HFFc6 (cell line): ENCODE measurements around the gene COL4A6. TPM values are rescaled to one million over a fixed set of nuclear protein-coding genes. Genes with fewer than 3 reads are reported as not detected.
"Not testable (repeated sequence)": the region's sequence is repeated elsewhere in the genome, so short reads cannot be mapped to it uniquely, and the experiment has no call there.

Experiments used
- DNase-seq: peaks from one replicate; pipeline ENCODE4 v3.0.0-alpha.2; 2018
- H3K27ac Mint-ChIP-seq: 2 replicates; pipeline ENCODE4 v1.8.0; 2020; ENCODE audit warnings: mild to moderate bottlenecking, mixed read lengths
- H3K27me3 Mint-ChIP-seq: 2 replicates; pipeline ENCODE4 v1.8.0; 2021; ENCODE audit warnings: mild to moderate bottlenecking, moderate library complexity, mixed read lengths; ENCODE audit not compliant: insufficient read depth
- H3K36me3 Mint-ChIP-seq: 2 replicates; pipeline ENCODE4 v1.8.0; 2021; ENCODE audit warnings: low read depth, mixed read lengths
- H3K4me1 Mint-ChIP-seq: 2 replicates; pipeline ENCODE4 v1.8.0; 2020; ENCODE audit warnings: low read depth, mixed read lengths
- H3K4me3 Mint-ChIP-seq: 2 replicates; pipeline ENCODE4 v1.8.0; 2020; ENCODE audit warnings: mild to moderate bottlenecking, moderate library complexity, mixed read lengths
- H3K9me3 Mint-ChIP-seq: 2 replicates; pipeline ENCODE4 v1.8.0; 2020; ENCODE audit warnings: mild to moderate bottlenecking, mixed read lengths
- CTCF ChIP-seq: fragments of 200-600 bp; sonication (generic); IDR thresholded peaks from 2 replicates; pipeline ENCODE4 v1.5.0; 2021; ENCODE audit warnings: antibody characterized with exemption, mild to moderate bottlenecking
- long read RNA-seq: library from polyadenylated mRNA; unstranded; transcript quantifications from one replicate; pipeline ENCODE4 v2.0.0, GENCODE V29; 2019
- total RNA-seq, 6 experiments: library from RNA; stranded (reverse); fragmentation: NEBNext Ultra II Directional; extraction: Animal tissue kit (Norgen Biotek cat#: 25700); gene quantifications; 2 replicates in 1 of 6; 3 replicates in 5 of 6; pipeline ENCODE4 v1.2.3, GENCODE V29; 2021

COL4A6 gene
- under 1 TPM; 0.03 to 0.16 (median 0.11) TPM for total RNA-seq
- long read RNA-seq: 0 reads

- Mint-ChIP-seq H3K4me1 (peaks cover 28% of the 10 kb centered on the region), H3K27ac (no peak within 1 kb of the TSS), H3K4me3 (peak within 1 kb of the TSS; percentile 93), H3K27me3 (peaks cover 6% of the 10 kb centered on the region; the same call in 1 of the 2 replicates), H3K36me3 (no peaks in the 10 kb centered on the region), H3K9me3 (no peaks in the 10 kb centered on the region)
- TF ChIP-seq CTCF: no peak
- no peak for DNase-seq
Observed at GRCh38 chrX:108438110-108438623, at the start of gene COL4A6. Gene COL4A6 (minus strand): TSS chrX:108438422. CDS start chrX:108438196, 226 bp downstream.

GRCh38 chrX:108485960-108486359 lies 47.7 kb upstream of the COL4A6 start:
- H3K4me1 Mint-ChIP-seq: no peaks in the 10 kb centered on the region
- no peak for DNase-seq
- H3K27me3 Mint-ChIP-seq: peaks cover 1% of the 10 kb centered on the region; the same call in 1 of the 2 replicates
- peaks cover 8% of the 10 kb centered on the region; the same call in 1 of the 2 replicates for H3K36me3 Mint-ChIP-seq
- H3K4me3 Mint-ChIP-seq: no peak overlapping the region
- no peak for TF ChIP-seq CTCF
- no peak overlapping the region for H3K27ac Mint-ChIP-seq
- peaks cover 5% of the 10 kb centered on the region; the same call in 1 of the 2 replicates for H3K9me3 Mint-ChIP-seq

- TF ChIP-seq CTCF: no peak
- Mint-ChIP-seq H3K4me1 (no peaks in the 10 kb centered on the region), H3K36me3 (peaks cover 8% of the 10 kb centered on the region; the same call in 1 of the 2 replicates), H3K27ac (no peak overlapping the region), H3K27me3 (peaks cover 1% of the 10 kb centered on the region; the same call in 1 of the 2 replicates), H3K4me3 (no peak overlapping the region), H3K9me3 (peaks cover 5% of the 10 kb centered on the region; the same call in 1 of the 2 replicates)
- no peak for DNase-seq
Observed at GRCh38 chrX:108484251-108484650, 46.0 kb upstream of the COL4A6 start.

GRCh38 chrX:108481528-108481927 lies 43.3 kb upstream of the COL4A6 start:
- DNase-seq, H3K27me3 Mint-ChIP-seq, H3K27ac Mint-ChIP-seq, H3K4me3 Mint-ChIP-seq, H3K4me1 Mint-ChIP-seq, H3K36me3 Mint-ChIP-seq, H3K9me3 Mint-ChIP-seq: not testable (repeated sequence)

GRCh38 chrX:108473979-108474378 lies 35.8 kb upstream of the COL4A6 start:
- Mint-ChIP-seq H3K36me3 (peaks cover 6% of the 10 kb centered on the region; the same call in 1 of the 2 replicates), H3K4me3 (no peak overlapping the region), H3K27me3 (no peaks in the 10 kb centered on the region), H3K9me3 (no peaks in the 10 kb centered on the region), H3K4me1 (no peaks in the 10 kb centered on the region), H3K27ac (no peak overlapping the region)
- no peak for DNase-seq
- TF ChIP-seq CTCF: no peak

GRCh38 chrX:108468486-108468885 lies 30.3 kb upstream of the COL4A6 start:
- Mint-ChIP-seq H3K9me3 (no peaks in the 10 kb centered on the region), H3K27me3 (no peaks in the 10 kb centered on the region), H3K4me1 (no peaks in the 10 kb centered on the region)

More at GRCh38 chrX:108468486-108468885, 30.3 kb upstream of the COL4A6 start:
- Mint-ChIP-seq H3K27ac (no peak overlapping the region), H3K36me3 (peaks cover 6% of the 10 kb centered on the region; the same call in 1 of the 2 replicates), H3K4me3 (no peak overlapping the region)
- TF ChIP-seq CTCF: no peak
- peak; percentile 38 for DNase-seq
